IPS-20b (cell line): ENCODE results near the gene FHIT.
A peak's percentile ranks its signal among the peaks of the same experiment; 100 is the strongest.

ENCODE experiments used
- H3K27ac ChIP-seq: one replicate; pipeline ENCODE4 v1.5.1; 2013; ENCODE audit warnings: low read length
- H3K27me3 ChIP-seq: 2 replicates; pipeline ENCODE4 v1.6.1; 2013; ENCODE audit warnings: mild to moderate bottlenecking, low read length, inconsistent platforms; ENCODE audit not compliant: insufficient read depth
- H3K36me3 ChIP-seq: 2 replicates; pipeline ENCODE4 v1.6.1; 2013; ENCODE audit warnings: low read depth, mild to moderate bottlenecking, inconsistent platforms, low read length, moderate library complexity; ENCODE audit not compliant: insufficient read depth
- H3K4me1 ChIP-seq: 2 replicates; pipeline ENCODE4 v1.6.1; 2013; ENCODE audit warnings: mild to moderate bottlenecking, control low read depth, inconsistent platforms, low read length, moderate library complexity; ENCODE audit not compliant: insufficient read depth
- H3K4me3 ChIP-seq: 2 replicates; pipeline ENCODE4 v1.5.1; 2013; ENCODE audit warnings: mild to moderate bottlenecking, low read length, inconsistent platforms
- H3K9ac ChIP-seq: 2 replicates; pipeline ENCODE4 v1.6.1; 2013; ENCODE audit warnings: low read depth, mild to moderate bottlenecking, inconsistent platforms, low read length, moderate library complexity
- H3K9me3 ChIP-seq: 2 replicates; pipeline ENCODE4 v1.6.1; 2013; ENCODE audit warnings: mild to moderate bottlenecking, low read depth, low read length, inconsistent platforms; ENCODE audit not compliant: insufficient read depth

The FHIT gene

DNA sequence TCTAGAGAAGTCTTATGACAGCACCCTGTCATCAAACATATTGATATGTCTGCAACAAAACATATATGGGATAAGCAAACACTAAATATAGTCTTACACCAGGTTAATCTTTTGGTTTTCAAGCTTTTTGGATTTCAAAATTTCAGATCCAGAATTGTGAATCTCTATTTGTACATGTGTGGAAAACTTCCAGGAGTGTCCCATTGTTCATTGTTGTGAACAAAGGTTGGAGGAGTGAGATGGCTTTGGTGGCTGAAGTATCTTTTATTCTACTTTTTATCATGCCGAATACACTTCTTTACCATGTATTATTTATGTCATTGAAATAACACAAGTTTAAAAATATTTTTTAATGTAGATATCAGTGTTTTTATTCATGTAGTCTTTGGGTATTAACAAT is 5.9 kb upstream of the FHIT start:
- Histone ChIP-seq H3K4me3 (no peak overlapping the region), H3K36me3 (no peaks in the 10 kb centered on the region), H3K9ac (no peak overlapping the region), H3K9me3 (no peaks in the 10 kb centered on the region), H3K27ac (no peak overlapping the region), H3K4me1 (no peaks in the 10 kb centered on the region; the same call in 1 of the 2 replicates), H3K27me3 (no peaks in the 10 kb centered on the region)

DNA sequence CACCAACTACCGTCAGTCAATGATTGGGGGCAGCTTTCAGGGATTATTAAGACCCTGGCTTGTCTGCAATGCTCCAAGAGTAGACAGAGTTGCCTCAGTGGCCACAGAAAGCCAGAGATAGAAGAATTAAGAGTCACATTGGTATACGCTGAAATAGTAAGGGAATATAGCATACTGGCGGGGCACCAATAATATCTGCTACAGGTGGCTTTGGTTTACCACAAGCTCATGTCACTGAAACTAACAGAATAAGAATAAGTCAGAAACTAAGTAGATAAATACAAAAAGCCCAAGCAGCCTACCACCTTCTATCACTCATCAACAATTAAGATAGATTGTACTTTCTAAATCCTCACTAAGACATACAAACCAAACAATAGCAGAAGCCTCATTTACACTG is 2.5 kb upstream of the FHIT start:
- no peak overlapping the region for H3K9ac ChIP-seq
- H3K4me3 ChIP-seq = no peak overlapping the region
- no peaks in the 10 kb centered on the region for H3K9me3 ChIP-seq
- H3K27ac ChIP-seq = no peak overlapping the region
- H3K4me1 ChIP-seq = peaks cover 9% of the 10 kb centered on the region; the same call in 1 of the 2 replicates
- no peaks in the 10 kb centered on the region for H3K27me3 ChIP-seq
- H3K36me3 ChIP-seq = no peaks in the 10 kb centered on the region

DNA sequence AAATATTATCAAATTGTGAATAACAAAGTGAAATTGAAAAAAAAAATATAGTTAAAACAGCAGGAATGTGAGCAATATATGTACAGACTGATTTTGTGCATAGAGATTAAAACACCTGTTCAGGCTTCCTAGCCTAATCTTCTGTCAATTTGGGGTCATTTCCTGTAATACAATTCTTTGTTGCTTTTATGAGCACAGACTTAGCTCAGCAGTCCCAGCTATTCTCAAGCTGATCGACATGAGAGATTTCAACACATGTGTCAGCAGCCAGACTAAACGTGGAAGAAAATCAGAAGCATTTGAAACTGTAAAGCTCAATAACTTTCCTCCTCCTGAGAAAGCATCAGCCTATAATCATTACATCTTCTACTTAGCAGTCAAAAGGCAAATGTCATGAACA is 1.6 kb upstream of the FHIT start:
- peaks cover 9% of the 10 kb centered on the region; the same call in 1 of the 2 replicates for H3K4me1 ChIP-seq
- H3K27ac ChIP-seq = no peak overlapping the region
- no peaks in the 10 kb centered on the region for H3K9me3 ChIP-seq
- H3K27me3 ChIP-seq = no peaks in the 10 kb centered on the region
- no peaks in the 10 kb centered on the region for H3K36me3 ChIP-seq
- H3K9ac ChIP-seq = no peak overlapping the region
- H3K4me3 ChIP-seq = no peak overlapping the region

DNA sequence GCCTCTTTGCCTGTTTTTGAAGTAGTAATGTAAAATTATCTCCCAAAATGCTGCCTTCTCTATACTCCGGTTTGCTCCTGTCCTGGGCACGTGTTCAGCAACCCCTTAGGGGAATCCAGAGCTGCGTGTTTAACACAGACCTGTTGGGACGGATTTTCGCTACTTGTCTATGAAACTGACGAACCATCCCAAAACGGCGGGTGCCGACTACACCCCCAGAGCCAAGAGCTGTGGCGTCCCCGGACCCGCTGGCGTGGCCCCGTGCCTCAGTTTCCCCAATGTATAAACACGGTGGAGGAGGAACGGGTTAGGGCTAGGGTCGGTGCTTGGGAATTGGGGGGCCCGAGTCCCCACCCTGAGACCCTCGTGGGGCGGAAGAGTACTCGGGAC is 473 bp downstream of the FHIT start:
- H3K9ac ChIP-seq = peak overlapping the region; percentile 10; the same call in 1 of the 2 replicates
- no peaks in the 10 kb centered on the region for H3K36me3 ChIP-seq
- no peaks in the 10 kb centered on the region for H3K9me3 ChIP-seq
- peak overlapping the region; percentile 79; the same call in 1 of the 2 replicates for H3K4me3 ChIP-seq
- H3K27ac ChIP-seq = peak overlapping the region; percentile 16
- H3K27me3 ChIP-seq = no peaks in the 10 kb centered on the region
- H3K4me1 ChIP-seq = peaks cover 9% of the 10 kb centered on the region; the same call in 1 of the 2 replicates

DNA sequence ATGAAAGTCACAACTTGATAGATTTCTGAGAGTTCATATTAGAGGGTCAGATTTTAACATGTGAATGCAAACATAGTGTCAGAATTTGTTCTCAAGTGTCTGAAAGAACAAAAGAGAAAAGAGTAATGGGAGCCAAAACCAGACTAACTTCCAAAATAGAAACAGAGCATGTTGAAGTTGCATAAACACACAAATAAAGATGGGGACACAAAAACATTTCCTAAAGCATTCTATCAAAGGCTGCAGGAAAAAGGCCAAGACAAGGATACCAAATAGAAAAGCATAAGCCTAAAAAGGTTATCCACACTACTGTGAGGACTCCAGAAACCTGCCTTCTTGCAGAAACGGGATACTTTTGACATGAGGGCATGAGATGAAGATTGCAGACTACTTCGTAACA is 2.8 kb downstream of the FHIT start:
- H3K27ac ChIP-seq = no peak overlapping the region
- H3K27me3 ChIP-seq = no peaks in the 10 kb centered on the region
- H3K36me3 ChIP-seq = no peaks in the 10 kb centered on the region
- H3K9ac ChIP-seq = no peak overlapping the region
- H3K4me3 ChIP-seq = no peak overlapping the region
- H3K9me3 ChIP-seq = no peaks in the 10 kb centered on the region
- peaks cover 13% of the 10 kb centered on the region; the same call in 1 of the 2 replicates for H3K4me1 ChIP-seq

DNA sequence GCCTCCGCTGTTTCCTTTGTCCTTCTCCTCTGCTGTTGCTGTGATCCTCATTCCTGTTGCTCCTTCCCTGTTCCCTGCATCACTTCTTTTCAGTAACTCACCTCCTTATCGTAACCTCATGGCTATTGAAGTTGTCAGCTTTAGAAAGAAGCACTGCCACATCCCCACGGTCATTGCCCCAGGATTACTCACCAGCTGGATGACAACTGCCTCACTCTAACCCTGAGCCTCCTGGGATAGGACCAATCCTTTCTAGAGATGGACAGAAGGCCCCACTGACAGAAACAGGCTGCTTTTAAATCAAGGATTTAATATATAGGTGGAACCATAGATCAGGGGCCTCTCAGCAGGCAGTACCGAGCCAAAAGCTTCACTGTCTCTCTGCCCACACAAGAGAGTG is 4.1 kb downstream of the FHIT start:
- peaks cover 23% of the 10 kb centered on the region for H3K4me1 ChIP-seq

DNA sequence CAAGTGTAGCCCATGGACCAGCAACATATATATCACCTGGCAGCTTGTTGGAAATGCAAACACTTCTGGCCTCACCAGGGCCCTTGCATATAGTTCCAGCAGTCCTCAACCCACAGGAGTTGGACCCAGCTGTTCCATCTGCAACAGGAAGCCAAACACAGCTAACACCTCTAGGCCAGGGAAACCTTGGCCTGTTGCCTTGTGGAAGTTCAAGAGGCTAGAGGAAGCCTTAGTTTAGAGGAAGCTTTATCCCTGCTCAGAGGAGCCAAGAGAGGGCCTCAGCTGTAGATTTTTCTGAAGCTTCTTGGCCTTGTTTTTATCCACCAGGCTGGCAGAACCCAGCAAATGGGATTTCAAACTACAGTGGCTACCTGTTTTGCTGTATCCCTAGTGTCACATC is 11.4 kb downstream of the FHIT start:
- no peaks in the 10 kb centered on the region for H3K36me3 ChIP-seq
- H3K27ac ChIP-seq = no peak overlapping the region
- H3K9ac ChIP-seq = no peak overlapping the region
- H3K4me1 ChIP-seq = peaks cover 33% of the 10 kb centered on the region
- no peak overlapping the region for H3K4me3 ChIP-seq
- H3K27me3 ChIP-seq = no peaks in the 10 kb centered on the region
- no peaks in the 10 kb centered on the region for H3K9me3 ChIP-seq

More for the DNA sequence above, 4.1 kb downstream of the FHIT start:
- H3K9me3 ChIP-seq = no peaks in the 10 kb centered on the region
- no peaks in the 10 kb centered on the region for H3K36me3 ChIP-seq
- no peak overlapping the region for H3K9ac ChIP-seq
- no peaks in the 10 kb centered on the region for H3K27me3 ChIP-seq
- no peak overlapping the region for H3K4me3 ChIP-seq
- no peak overlapping the region for H3K27ac ChIP-seq

DNA sequence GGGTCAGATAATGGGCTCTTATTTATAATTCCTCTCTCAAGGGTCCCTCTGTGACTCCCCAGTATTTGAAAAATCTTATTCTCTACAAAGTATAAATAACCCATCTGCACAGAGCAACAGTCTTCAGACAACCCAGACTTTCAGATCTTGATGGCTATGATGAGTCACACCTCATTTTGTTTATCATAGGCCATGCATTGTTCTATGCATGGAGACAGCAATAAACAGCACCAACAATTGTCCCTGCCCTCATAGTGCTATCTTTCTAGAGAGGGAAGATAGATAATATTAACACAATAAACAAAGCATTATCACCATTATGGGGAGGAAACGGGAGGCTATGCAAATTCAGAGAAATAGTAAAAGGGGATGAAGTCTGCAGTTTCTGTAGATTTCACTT is 13.4 kb downstream of the FHIT start:
- Histone ChIP-seq H3K9ac (no peak overlapping the region), H3K4me3 (no peak overlapping the region), H3K9me3 (no peaks in the 10 kb centered on the region), H3K27me3 (no peaks in the 10 kb centered on the region), H3K4me1 (peaks cover 30% of the 10 kb centered on the region), H3K36me3 (no peaks in the 10 kb centered on the region), H3K27ac (no peak overlapping the region)

DNA sequence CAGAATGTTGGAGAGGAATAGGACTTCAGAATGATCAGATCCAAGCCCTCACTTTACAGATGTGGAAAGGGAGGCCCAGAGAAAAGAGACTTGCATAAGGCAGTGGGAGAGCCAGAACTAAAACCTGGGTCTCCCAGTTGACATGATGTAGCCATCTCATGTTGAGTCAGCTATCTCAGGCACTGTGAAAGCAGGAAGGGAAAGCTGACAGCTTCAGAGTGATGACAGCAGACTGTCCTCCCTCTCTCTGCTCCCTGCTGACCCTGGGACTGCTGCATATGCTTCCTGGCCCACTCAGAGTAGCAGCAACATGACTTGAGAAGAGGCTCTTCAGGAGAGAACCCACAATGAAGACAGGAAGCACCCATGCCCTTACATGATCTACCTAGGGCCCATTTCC is 14.7 kb downstream of the FHIT start:
- no peak overlapping the region for H3K9ac ChIP-seq
- no peaks in the 10 kb centered on the region for H3K36me3 ChIP-seq
- no peaks in the 10 kb centered on the region for H3K9me3 ChIP-seq
- H3K27ac ChIP-seq = no peak overlapping the region
- no peaks in the 10 kb centered on the region for H3K27me3 ChIP-seq
- H3K4me3 ChIP-seq = no peak overlapping the region
- H3K4me1 ChIP-seq = peaks cover 17% of the 10 kb centered on the region; the same call in 1 of the 2 replicates

DNA sequence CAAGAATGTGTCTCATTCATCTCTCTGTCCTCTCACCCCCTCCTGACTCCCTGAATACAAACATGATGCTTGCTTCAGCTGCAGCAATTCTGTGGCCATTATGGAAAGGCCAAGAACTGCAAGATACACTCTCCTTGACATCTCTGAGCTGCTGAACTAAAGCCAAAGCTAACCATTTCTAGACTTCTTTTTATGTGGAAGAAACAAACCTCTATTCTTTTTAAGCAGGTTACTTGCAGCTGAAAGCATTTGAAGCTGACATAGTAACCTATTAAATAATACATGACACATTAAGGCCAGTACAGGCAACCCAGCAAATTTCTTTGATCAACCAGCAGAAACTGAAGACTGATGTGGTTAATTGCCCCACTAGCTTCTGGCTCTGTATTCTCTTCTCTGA is 17.5 kb downstream of the FHIT start:
- no peaks in the 10 kb centered on the region for H3K27me3 ChIP-seq
- H3K4me1 ChIP-seq = peaks cover 4% of the 10 kb centered on the region; the same call in 1 of the 2 replicates
- H3K27ac ChIP-seq = no peak overlapping the region
- H3K4me3 ChIP-seq = no peak overlapping the region
- H3K36me3 ChIP-seq = no peaks in the 10 kb centered on the region
- H3K9ac ChIP-seq = no peak overlapping the region
- H3K9me3 ChIP-seq = no peaks in the 10 kb centered on the region

DNA sequence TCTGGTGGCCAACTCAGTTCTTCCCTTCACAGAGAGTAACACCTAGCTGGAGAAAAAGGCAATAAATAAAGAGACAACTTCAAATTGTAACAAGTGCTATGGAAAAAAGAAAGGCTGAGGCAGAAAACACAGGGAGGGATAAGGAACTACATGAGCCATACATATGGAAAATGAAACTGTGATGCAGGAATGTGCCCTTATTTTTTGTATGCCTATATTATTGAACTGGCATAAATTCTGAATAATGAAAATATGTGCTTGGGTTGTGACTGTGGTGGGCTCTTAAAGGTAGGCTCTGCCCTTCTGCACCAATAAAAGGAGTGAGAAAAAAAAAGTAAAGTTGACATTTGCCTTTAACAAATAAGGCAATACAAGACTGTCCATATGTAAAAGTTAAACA is 19.6 kb downstream of the FHIT start:
- H3K9ac ChIP-seq = no peak overlapping the region
- no peaks in the 10 kb centered on the region for H3K36me3 ChIP-seq
- H3K27ac ChIP-seq = no peak overlapping the region
- H3K4me3 ChIP-seq = no peak overlapping the region
- no peaks in the 10 kb centered on the region for H3K27me3 ChIP-seq
- H3K4me1 ChIP-seq = peaks cover 4% of the 10 kb centered on the region; the same call in 1 of the 2 replicates
- H3K9me3 ChIP-seq = no peaks in the 10 kb centered on the region

DNA sequence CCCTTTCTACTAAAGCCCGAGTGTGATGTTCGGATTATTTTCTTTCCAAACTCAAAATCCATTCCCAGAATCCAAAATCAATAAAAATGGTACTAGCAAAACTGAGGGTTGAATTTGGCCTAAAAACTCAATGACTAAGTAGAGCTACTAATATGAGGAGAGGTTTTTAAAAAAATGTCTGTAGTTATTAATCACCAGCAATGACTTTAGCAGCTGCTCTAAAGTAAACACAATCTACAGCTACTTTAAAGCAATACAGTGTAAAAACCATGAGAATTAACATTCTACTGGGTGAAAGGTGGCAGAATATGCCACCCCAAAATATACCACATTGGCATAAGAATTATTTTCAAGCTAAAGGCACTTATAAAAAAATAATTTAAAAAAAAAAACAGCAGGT is 23.5 kb downstream of the FHIT start:
- Histone ChIP-seq H3K4me1 (no peaks in the 10 kb centered on the region), H3K27me3 (no peaks in the 10 kb centered on the region), H3K4me3 (no peak overlapping the region), H3K27ac (no peak overlapping the region), H3K9ac (no peak overlapping the region), H3K9me3 (no peaks in the 10 kb centered on the region), H3K36me3 (no peaks in the 10 kb centered on the region)
